MCF 10A (cell line): ENCODE results near the gene TBC1D22B. TPM values are rescaled to one million over a fixed set of nuclear protein-coding genes. Genes with fewer than 3 reads are reported as not detected.

Experiments
- BruUV-seq: library from RNA; stranded (reverse); fragments of 400-500 nt; replicated peaks from 2 replicates; lab custom pipeline; 2021; lab: Mats Ljungman, UMichigan
- CTCF ChIA-PET: fragments of 300-600 bp; sonication (Branson Sonifier 250); formaldehyde crosslinking; extraction: SDS; loops from one replicate; lab custom pipeline; 2021; ENCODE audit warnings: antibody characterized with exemption, inconsistent platforms; lab: Yijun Ruan, JAX
- POLR2A ChIA-PET: fragments of 300-600, 350-650 bp; sonication (Branson Sonifier 250); formaldehyde crosslinking; extraction: SDS; loops from one replicate; lab custom pipeline; 2020; ENCODE audit warnings: antibody characterized with exemption, inconsistent platforms; lab: Yijun Ruan, JAX
- DNase-seq: peaks from one replicate; pipeline ENCODE4 v3.0.0-alpha.2; 2018; ENCODE audit not compliant: unreplicated experiment
- H3K27ac Mint-ChIP-seq: one replicate; pipeline ENCODE4 v1.8.0; 2022; ENCODE audit warnings: mild to moderate bottlenecking, low read depth, mixed read lengths; ENCODE audit not compliant: unreplicated experiment
- H3K27me3 Mint-ChIP-seq: one replicate; pipeline ENCODE4 v1.8.0; 2022; ENCODE audit warnings: mixed read lengths; ENCODE audit not compliant: insufficient read depth, unreplicated experiment
- H3K36me3 Mint-ChIP-seq: one replicate; pipeline ENCODE4 v1.8.0; 2022; ENCODE audit warnings: mild to moderate bottlenecking, moderate library complexity, mixed read lengths; ENCODE audit not compliant: insufficient read depth, unreplicated experiment
- H3K4me1 Mint-ChIP-seq: one replicate; pipeline ENCODE4 v1.8.0; 2022; ENCODE audit warnings: mixed read lengths; ENCODE audit not compliant: insufficient read depth, unreplicated experiment
- H3K4me3 Mint-ChIP-seq: one replicate; pipeline ENCODE4 v1.8.0; 2022; ENCODE audit warnings: mild to moderate bottlenecking, moderate library complexity, mixed read lengths; ENCODE audit not compliant: unreplicated experiment
- H3K9me3 Mint-ChIP-seq: one replicate; pipeline ENCODE4 v1.8.0; 2022; ENCODE audit warnings: mixed read lengths; ENCODE audit not compliant: unreplicated experiment
- CTCF ChIP-seq: fragments of 200-600 bp; IDR thresholded peaks from one replicate; pipeline ENCODE4 v1.8.0; 2022; ENCODE audit warnings: antibody characterized with exemption, mild to moderate bottlenecking; ENCODE audit not compliant: unreplicated experiment
- intact Hi-C: fragments of 100-400 bp; cut with micrococcal nuclease; formaldehyde crosslinking; loops from 2 replicates; pipeline ENCODE4 v1.14.1; 2022
- total RNA-seq: library from RNA; stranded (reverse); gene quantifications from 2 replicates; pipeline ENCODE4 v1.2.3, GENCODE V29; 2022

TBC1D22B gene
- total RNA-seq, 1 experiment from 2014 or later = 12.9 TPM

- Mint-ChIP-seq H3K4me1 (peaks cover 11% of the 10 kb centered on the region), H3K36me3 (peaks cover 24% of the 10 kb centered on the region), H3K27ac (no peak overlapping the region), H3K27me3 (no peaks in the 10 kb centered on the region), H3K9me3 (no peaks in the 10 kb centered on the region), H3K4me3 (no peak overlapping the region)
- CTCF ChIA-PET = no interaction called here
- POLR2A ChIA-PET = interaction anchor here (0.8 to 1.3 kb wide), 3 partner anchors 9 to 113 kb away, joined by 3 to 7 read pairs (median 3); partner anchors contain the start of gene CMTR1
- intact Hi-C loops = loop anchor here (5.0 kb wide), 1 partner anchor 303 kb away; no protein-coding TSS in a partner anchor
- no peak for TF ChIP-seq CTCF
- no TSS peak for BruUV-seq
- DNase-seq = no peak
These were observed 62.4 kb downstream of the TBC1D22B start for GRCh38 chr6:37319856-37320480.

GRCh38 chr6:37320646-37321045 lies 63.1 kb downstream of the TBC1D22B start:
- TF ChIP-seq CTCF = no peak
- H3K4me1 Mint-ChIP-seq = peaks cover 11% of the 10 kb centered on the region
- ChIA-PET CTCF (no interaction called here), POLR2A (interaction anchor here (0.8 to 1.3 kb wide), 2 partner anchors 10 to 12 kb away, joined by 3 to 7 read pairs; no protein-coding TSS in a partner anchor)
- no peaks in the 10 kb centered on the region for H3K9me3 Mint-ChIP-seq
- no peak overlapping the region for H3K27ac Mint-ChIP-seq
- H3K4me3 Mint-ChIP-seq = no peak overlapping the region
- BruUV-seq = no TSS peak
- no peak for DNase-seq
- intact Hi-C loops = no loop called here
- H3K27me3 Mint-ChIP-seq = no peaks in the 10 kb centered on the region
- H3K36me3 Mint-ChIP-seq = peaks cover 25% of the 10 kb centered on the region

DNA sequence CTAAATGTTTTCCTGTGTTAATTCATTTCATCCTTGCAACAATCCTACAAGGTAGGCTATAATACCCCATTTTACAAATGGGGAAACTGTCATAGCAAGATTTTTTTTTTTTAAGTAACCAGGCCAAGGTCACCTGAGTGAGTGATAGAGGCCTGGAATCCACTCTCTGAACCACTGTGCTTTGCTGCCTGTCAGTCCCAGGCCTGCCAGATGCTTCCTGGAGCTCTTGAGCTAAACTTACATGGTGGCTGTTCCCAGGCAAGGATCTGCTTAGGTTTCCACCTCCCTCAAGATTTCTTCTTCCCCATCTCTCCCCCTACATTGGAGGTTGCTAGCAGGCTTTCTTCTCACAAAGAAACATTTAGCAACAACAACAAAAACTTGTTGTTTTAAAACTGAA lies 63.5 kb downstream of the TBC1D22B start:
- no peaks in the 10 kb centered on the region for H3K9me3 Mint-ChIP-seq
- POLR2A ChIA-PET = interaction anchor here (1.3 kb wide), 1 partner anchor 11 kb away, joined by 7 read pairs; no protein-coding TSS in a partner anchor
- H3K4me3 Mint-ChIP-seq = no peak overlapping the region
- no peak for TF ChIP-seq CTCF
- BruUV-seq = no TSS peak
- CTCF ChIA-PET = interaction anchor here (0.6 kb wide), 2 partner anchors 86 to 180 kb away, joined by 3 read pairs; no protein-coding TSS in a partner anchor
- peaks cover 11% of the 10 kb centered on the region for H3K4me1 Mint-ChIP-seq
- peaks cover 30% of the 10 kb centered on the region for H3K36me3 Mint-ChIP-seq
- intact Hi-C loops = no loop called here
- H3K27ac Mint-ChIP-seq = no peak overlapping the region
- no peaks in the 10 kb centered on the region for H3K27me3 Mint-ChIP-seq
- DNase-seq = no peak

DNA sequence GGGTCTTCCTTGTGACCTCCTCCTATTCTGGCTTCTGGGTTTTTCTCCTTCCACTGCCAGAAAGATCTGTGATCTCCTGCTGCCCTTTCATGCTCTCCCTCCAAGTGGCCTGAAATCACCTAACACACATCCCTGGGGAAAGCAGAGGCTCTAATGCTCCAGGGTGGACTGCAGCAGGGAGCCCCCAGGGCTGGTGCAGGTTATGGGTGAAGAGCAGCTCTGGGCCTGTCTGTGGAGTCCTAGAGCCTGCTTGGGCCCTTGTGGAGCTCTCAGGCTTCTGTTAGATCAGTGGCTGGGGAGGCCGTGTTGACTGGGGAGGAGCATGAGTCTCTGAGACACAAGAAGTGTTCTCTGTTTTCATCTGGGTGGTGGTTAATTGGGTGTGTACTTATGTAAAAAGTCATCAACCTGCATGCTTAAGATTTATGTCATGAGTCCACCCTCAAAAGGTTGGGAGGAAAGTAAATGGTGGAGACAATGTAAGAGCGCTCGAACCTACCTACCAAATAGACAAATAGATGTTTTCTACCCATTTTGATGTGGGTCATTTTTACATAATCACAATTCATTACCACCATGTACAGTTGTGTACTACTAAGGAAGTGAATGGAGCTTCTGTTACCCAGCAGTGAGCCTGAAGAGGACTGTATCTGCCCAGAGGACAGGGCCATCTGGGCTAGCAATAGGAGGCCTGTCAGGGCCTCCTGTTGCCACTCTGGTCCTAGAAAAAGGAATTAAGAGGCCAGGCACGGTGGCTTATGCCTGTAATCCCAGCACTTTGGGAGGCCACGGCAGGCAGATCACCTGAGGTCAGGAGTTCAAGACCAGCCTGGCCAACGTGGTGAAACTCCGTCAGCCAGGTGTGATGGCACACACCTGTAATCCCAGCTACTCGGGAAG lies 64.2 kb downstream of the TBC1D22B start:
- H3K27ac Mint-ChIP-seq = no peak overlapping the region
- no peak for TF ChIP-seq CTCF
- no peak for DNase-seq
- intact Hi-C loops = no loop called here
- H3K4me1 Mint-ChIP-seq = peaks cover 11% of the 10 kb centered on the region
- BruUV-seq = no TSS peak
- ChIA-PET CTCF (interaction anchor here (0.6 kb wide), 2 partner anchors 87 to 179 kb away, joined by 3 read pairs; no protein-coding TSS in a partner anchor), POLR2A (no interaction called here)
- no peaks in the 10 kb centered on the region for H3K27me3 Mint-ChIP-seq
- no peak overlapping the region for H3K4me3 Mint-ChIP-seq
- peaks cover 30% of the 10 kb centered on the region for H3K36me3 Mint-ChIP-seq
- no peaks in the 10 kb centered on the region for H3K9me3 Mint-ChIP-seq
